Measurements from ENCODE around the gene CIZ1. TPM values are rescaled to one million over a fixed set of nuclear protein-coding genes. Genes with fewer than 3 reads are reported as not detected.

The CIZ1 gene
- total and polyA plus RNA-seq, 2 of the 13 experiments (the other 11 are each of a cell fraction or from before 2014, with no cell fraction given): 30.6 to 50.3 TPM

DNA sequence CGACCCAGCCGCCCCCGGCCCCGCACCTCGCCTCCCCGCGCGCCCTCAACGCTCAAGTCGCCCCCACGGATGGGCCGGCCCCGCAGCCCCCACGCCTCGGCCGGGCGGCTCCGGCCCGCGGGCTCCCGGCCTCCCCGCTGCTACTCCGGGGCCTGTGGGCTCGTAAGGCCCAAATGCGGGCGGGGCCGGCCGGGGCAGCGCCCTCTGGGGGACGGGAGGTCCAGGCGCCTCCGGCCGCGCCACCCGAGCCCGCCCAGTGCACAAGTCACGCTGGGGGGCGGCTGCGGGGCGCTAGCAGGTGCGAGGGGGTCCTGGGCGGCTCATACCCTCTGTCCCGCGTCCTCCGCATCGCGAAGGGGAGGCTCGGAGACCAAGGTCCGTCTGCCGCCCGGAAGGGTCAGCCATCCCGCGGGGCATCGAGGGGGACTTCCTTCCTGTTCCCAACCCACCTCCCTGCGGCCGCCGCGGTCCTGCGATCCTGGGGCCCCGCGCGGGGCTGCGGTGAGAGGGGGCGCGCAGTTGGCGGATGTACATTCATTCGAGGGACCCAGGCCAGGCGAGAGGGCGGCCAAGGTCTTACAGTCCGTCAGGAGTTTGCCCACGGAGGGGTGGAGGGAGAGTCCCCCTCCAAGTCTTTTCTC is at the start of gene CIZ1 (continued):
- TF ChIP-seq ZNF777 (CRISPR knock-in tag; IDR thresholded peaks at IDR 0.05) (peak; percentile 61; the same call in 1 of the 2 replicates), HDAC2 (CRISPR knock-in tag; IDR thresholded peaks at IDR 0.05) (no peak), ZC3H13 (CRISPR knock-in tag; IDR thresholded peaks at IDR 0.05) (0 out of 2 replicates have a peak, but pooled peaks have one; percentile 52), KDM4B (CRISPR knock-in tag; IDR thresholded peaks at IDR 0.05) (no peak), ZNF33A (CRISPR knock-in tag; IDR thresholded peaks at IDR 0.05; ENCODE audit: borderline replicate concordance) (no peak), IKZF4 (CRISPR knock-in tag; IDR thresholded peaks at IDR 0.05; ENCODE audit: borderline replicate concordance, low read depth, not compliant biosample characterization) (no peak), CREM (IDR thresholded peaks at IDR 0.05) (no peak), CREM (CRISPR knock-in tag; IDR thresholded peaks at IDR 0.05) (no peak), ZBTB3 (CRISPR knock-in tag; IDR thresholded peaks at IDR 0.05; ENCODE audit: borderline replicate concordance, low read depth) (no peak), SMAD3 (CRISPR knock-in tag; IDR thresholded peaks at IDR 0.05) (no peak), RARG (CRISPR knock-in tag; IDR thresholded peaks at IDR 0.05; ENCODE audit: low read depth) (no peak; the same call in 1 of the 2 replicates), ZNF670 (CRISPR knock-in tag; IDR thresholded peaks at IDR 0.05; ENCODE audit: borderline replicate concordance) (0 out of 2 replicates have a peak, but pooled peaks have one; percentile 48), THYN1 (CRISPR knock-in tag; IDR thresholded peaks at IDR 0.05; ENCODE audit: borderline replicate concordance, low read depth) (no peak), SMARCE1 (IDR thresholded peaks at IDR 0.05; ENCODE audit: borderline replicate concordance) (no peak), ZNF180 (CRISPR knock-in tag; IDR thresholded peaks at IDR 0.05; ENCODE audit: borderline replicate concordance, low read depth) (no peak), NFKBIZ (CRISPR knock-in tag; IDR thresholded peaks at IDR 0.05) (no peak), ZNF546 (CRISPR knock-in tag; conservative IDR thresholded peaks at IDR 0.05) (peak; percentile 77; the same call in 1 of the 2 replicates), ETV6 (CRISPR knock-in tag; conservative IDR thresholded peaks at IDR 0.05) (no peak), ATF4 (CRISPR knock-in tag; IDR thresholded peaks at IDR 0.05) (no peak)
- TF ChIP-seq, protein P1, sequence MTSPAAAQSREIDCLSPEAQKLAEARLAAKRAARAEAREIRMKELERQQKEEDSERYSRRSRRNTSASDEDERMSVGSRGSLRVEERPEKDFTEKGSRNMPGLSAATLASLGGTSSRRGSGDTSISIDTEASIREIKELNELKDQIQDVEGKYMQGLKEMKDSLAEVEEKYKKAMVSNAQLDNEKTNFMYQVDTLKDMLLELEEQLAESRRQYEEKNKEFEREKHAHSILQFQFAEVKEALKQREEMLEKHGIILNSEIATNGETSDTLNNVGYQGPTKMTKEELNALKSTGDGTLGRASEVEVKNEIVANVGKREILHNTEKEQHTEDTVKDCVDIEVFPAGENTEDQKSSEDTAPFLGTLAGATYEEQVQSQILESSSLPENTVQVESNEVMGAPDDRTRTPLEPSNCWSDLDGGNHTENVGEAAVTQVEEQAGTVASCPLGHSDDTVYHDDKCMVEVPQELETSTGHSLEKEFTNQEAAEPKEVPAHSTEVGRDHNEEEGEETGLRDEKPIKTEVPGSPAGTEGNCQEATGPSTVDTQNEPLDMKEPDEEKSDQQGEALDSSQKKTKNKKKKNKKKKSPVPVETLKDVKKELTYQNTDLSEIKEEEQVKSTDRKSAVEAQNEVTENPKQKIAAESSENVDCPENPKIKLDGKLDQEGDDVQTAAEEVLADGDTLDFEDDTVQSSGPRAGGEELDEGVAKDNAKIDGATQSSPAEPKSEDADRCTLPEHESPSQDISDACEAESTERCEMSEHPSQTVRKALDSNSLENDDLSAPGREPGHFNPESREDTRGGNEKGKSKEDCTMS (CRISPR knock-in tag; conservative IDR thresholded peaks at IDR 0.05): no peak
- TF ChIP-seq, protein P2, sequence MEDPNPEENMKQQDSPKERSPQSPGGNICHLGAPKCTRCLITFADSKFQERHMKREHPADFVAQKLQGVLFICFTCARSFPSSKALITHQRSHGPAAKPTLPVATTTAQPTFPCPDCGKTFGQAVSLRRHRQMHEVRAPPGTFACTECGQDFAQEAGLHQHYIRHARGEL (CRISPR knock-in tag; IDR thresholded peaks at IDR 0.05): no peak
- TF ChIP-seq, protein P3, sequence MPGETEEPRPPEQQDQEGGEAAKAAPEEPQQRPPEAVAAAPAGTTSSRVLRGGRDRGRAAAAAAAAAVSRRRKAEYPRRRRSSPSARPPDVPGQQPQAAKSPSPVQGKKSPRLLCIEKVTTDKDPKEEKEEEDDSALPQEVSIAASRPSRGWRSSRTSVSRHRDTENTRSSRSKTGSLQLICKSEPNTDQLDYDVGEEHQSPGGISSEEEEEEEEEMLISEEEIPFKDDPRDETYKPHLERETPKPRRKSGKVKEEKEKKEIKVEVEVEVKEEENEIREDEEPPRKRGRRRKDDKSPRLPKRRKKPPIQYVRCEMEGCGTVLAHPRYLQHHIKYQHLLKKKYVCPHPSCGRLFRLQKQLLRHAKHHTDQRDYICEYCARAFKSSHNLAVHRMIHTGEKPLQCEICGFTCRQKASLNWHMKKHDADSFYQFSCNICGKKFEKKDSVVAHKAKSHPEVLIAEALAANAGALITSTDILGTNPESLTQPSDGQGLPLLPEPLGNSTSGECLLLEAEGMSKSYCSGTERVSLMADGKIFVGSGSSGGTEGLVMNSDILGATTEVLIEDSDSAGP (CRISPR knock-in tag; IDR thresholded peaks at IDR 0.05; ENCODE audit: borderline replicate concordance): peak; percentile 88
- TF ChIP-seq, protein P4, sequence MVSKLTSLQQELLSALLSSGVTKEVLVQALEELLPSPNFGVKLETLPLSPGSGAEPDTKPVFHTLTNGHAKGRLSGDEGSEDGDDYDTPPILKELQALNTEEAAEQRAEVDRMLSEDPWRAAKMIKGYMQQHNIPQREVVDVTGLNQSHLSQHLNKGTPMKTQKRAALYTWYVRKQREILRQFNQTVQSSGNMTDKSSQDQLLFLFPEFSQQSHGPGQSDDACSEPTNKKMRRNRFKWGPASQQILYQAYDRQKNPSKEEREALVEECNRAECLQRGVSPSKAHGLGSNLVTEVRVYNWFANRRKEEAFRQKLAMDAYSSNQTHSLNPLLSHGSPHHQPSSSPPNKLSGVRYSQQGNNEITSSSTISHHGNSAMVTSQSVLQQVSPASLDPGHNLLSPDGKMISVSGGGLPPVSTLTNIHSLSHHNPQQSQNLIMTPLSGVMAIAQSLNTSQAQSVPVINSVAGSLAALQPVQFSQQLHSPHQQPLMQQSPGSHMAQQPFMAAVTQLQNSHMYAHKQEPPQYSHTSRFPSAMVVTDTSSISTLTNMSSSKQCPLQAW (CRISPR knock-in tag; IDR thresholded peaks at IDR 0.05): no peak

All from HepG2 (cell line).